NT2/D1 (cell line): ENCODE data around the gene CAPRIN1.

Experiments
- DNase-seq: peaks from one replicate; pipeline ENCODE4 v3.0.0-alpha.2; 2011; ENCODE audit warnings: low read depth, low spot score
- H3K27me3 ChIP-seq: 2 replicates; pipeline ENCODE4 v1.6.0; 2011; ENCODE audit warnings: mild to moderate bottlenecking; ENCODE audit not compliant: insufficient read length, insufficient read depth
- H3K36me3 ChIP-seq: 2 replicates; pipeline ENCODE4 v1.6.1; 2011; ENCODE audit warnings: mild to moderate bottlenecking, low read length, mixed read lengths; ENCODE audit not compliant: insufficient read depth, insufficient read length
- H3K4me1 ChIP-seq: 2 replicates; pipeline ENCODE4 v1.5.1; 2011; ENCODE audit not compliant: insufficient read depth, insufficient read length
- H3K4me3 ChIP-seq: 2 replicates; pipeline ENCODE4 v1.5.1; 2011; ENCODE audit warnings: low read depth; ENCODE audit not compliant: insufficient read length
- H3K9ac ChIP-seq: 2 replicates; pipeline ENCODE4 v1.6.0; 2011; ENCODE audit warnings: low read depth; ENCODE audit not compliant: insufficient read length
- H3K9me3 ChIP-seq: 2 replicates; pipeline ENCODE4 v1.5.1; 2011; ENCODE audit warnings: mild to moderate bottlenecking, low read length; ENCODE audit not compliant: insufficient read depth
- SUZ12 ChIP-seq: IDR thresholded peaks from 2 replicates; pipeline ENCODE4 v1.6.1; 2011; ENCODE audit not compliant: insufficient read length, insufficient read depth; ENCODE audit errors: extremely low read depth
- YY1 ChIP-seq: IDR thresholded peaks from 2 replicates; pipeline ENCODE4 v1.6.1; 2011; ENCODE audit not compliant: insufficient read length, insufficient read depth
- ZNF274 ChIP-seq: IDR thresholded peaks from 2 replicates; pipeline ENCODE4 v1.6.1; 2011; ENCODE audit warnings: mild to moderate bottlenecking, low read depth, low read length

CAPRIN1 gene

DNA sequence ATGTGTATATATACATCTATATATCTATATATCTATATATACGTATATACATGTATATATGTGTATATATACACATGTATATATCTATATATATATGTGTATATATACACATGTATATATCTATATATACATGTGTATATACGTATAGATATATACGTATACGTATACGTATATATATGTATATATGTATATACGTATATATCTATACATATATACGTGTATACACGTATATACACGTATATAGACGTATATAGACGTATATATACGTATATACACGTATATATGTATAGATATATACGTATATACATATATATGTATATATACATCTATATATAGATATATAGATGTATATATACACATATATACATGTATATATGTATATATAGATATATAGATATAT is 25.1 kb upstream of the CAPRIN1 start:
- no peak for DNase-seq
- Histone ChIP-seq H3K9ac (no peak overlapping the region), H3K9me3 (peaks cover 7% of the 10 kb centered on the region; the same call in 1 of the 2 replicates), H3K27me3 (no peaks in the 10 kb centered on the region), H3K36me3 (no peaks in the 10 kb centered on the region), H3K4me1 (no peaks in the 10 kb centered on the region), H3K4me3 (no peak overlapping the region)
- TF ChIP-seq ZNF274 (no peak), SUZ12 (no peak), YY1 (no peak)

DNA sequence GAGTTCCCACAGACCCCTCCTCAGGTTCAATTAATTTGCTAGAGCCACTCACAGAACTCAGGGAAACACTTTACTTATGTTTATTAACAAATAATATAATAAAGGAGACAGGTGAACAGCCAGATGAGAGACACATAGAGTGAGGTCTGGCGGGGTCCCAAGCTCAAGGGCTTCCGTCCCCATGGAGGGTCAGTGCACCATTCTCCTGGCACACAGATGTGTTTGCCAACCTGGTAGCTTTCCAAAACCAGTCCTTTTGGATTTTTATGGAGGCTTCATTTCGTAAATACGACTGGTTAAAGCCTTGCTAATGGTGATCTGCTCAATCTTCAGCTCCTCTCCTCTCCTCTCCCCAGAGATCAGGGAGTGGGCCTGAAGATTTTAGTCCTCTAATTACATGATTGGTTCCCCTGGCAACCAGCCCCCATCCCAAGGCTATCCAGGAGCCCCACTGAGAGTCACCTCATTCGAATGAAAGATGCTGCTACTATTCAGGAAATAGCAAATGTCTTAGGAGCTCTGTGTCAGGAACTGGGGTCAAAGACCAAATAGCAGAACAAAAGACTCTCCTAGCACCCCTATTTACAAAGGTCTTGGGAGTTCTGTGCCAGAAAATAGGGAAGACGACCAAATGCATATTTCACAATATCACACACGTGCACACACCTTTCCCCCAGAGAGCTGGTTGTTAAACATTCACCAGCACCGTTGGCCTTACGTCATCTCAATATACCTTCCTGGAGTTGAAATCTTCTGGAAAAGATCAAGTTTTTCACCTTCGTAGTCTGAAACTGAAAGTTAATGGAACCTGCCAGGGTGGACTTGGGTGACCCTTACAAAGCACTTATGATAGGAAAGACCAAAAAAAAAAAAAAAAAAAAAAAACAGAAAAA is 23.8 kb upstream of the CAPRIN1 start:
- TF ChIP-seq ZNF274, result no peak
- no peak for TF ChIP-seq YY1
- no peak for TF ChIP-seq SUZ12
- no peaks in the 10 kb centered on the region for H3K4me1 ChIP-seq
- no peak overlapping the region for H3K4me3 ChIP-seq
- no peaks in the 10 kb centered on the region for H3K9me3 ChIP-seq
- H3K36me3 ChIP-seq, result no peaks in the 10 kb centered on the region
- no peak for DNase-seq
- H3K27me3 ChIP-seq, result no peaks in the 10 kb centered on the region
- H3K9ac ChIP-seq, result no peak overlapping the region

DNA sequence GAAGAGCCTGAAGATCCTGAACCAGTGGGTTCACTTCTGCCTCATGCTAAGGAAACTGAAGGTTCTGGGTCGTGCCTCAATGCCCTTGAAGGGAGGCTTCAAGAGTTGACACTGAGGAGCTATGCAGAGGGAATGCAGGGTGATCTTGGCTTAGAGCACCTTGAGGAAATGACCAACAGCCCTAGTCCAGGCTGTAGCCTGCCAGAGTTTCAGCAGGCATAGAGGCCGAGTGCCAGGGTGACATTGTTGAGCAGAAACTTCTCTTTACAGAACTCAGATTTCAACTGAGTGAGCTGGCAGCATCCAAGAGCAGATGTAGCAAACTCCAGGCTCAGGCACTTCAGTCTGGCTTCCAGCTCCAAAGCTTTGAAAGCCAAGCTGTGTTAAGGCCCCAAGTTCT is 23.1 kb upstream of the CAPRIN1 start:
- TF ChIP-seq YY1 (no peak), ZNF274 (no peak), SUZ12 (no peak)
- DNase-seq, result no peak
- Histone ChIP-seq H3K36me3 (no peaks in the 10 kb centered on the region), H3K9me3 (no peaks in the 10 kb centered on the region), H3K27me3 (no peaks in the 10 kb centered on the region), H3K4me1 (no peaks in the 10 kb centered on the region), H3K9ac (no peak overlapping the region), H3K4me3 (no peak overlapping the region)

- TF ChIP-seq ZNF274 (no peak), YY1 (no peak), SUZ12 (no peak)
- no peaks in the 10 kb centered on the region for H3K9me3 ChIP-seq
- no peak overlapping the region for H3K4me3 ChIP-seq
- no peaks in the 10 kb centered on the region for H3K4me1 ChIP-seq
- no peak overlapping the region for H3K9ac ChIP-seq
- no peaks in the 10 kb centered on the region for H3K36me3 ChIP-seq
- DNase-seq, result no peak
- no peaks in the 10 kb centered on the region for H3K27me3 ChIP-seq
Measured at GRCh38 chr11:34029176-34029575, 22.4 kb upstream of the CAPRIN1 start.

DNA sequence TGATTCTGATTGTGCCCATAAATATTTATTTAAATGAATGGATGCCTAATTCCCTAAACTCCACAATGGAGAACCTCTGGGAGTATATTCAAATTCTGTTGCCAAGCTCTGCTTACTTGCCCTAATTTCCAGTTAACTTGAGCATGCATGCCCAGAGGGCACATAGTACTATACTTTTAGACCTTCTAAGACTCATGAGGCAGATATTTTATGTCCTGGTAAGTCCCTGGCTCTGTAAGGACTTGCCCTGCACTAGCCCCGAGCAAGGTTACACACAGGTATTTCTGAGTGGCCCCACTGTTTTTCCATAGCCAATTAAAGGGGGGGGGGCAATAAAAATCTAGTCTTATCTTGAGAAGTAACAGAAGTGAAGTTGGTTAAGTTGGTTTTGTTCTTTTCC is 21.1 kb upstream of the CAPRIN1 start:
- no peaks in the 10 kb centered on the region for H3K27me3 ChIP-seq
- H3K4me3 ChIP-seq, result no peak overlapping the region
- no peaks in the 10 kb centered on the region for H3K9me3 ChIP-seq
- H3K9ac ChIP-seq, result no peak overlapping the region
- no peaks in the 10 kb centered on the region for H3K36me3 ChIP-seq
- no peaks in the 10 kb centered on the region for H3K4me1 ChIP-seq
- TF ChIP-seq YY1 (no peak), ZNF274 (no peak), SUZ12 (no peak)
- DNase-seq, result no peak

DNA sequence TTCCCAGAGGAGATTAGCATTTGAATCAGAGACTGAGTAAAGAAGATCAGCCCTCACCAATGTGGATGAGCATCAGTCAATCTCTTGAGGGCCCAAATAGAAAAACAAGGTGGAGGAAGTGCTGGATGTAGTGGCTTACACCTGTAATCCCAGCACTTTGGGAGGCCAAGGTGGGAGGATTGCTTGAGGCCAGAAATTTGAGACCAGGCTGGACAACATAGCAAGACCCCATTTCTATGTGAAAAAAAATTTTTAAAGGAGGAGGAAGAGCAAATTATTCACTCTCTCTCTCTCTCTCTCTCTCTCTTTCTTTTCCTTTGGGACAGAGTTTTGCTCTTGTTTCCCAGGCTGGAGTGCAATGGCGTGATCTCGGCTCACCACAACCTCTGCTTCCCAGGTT is 18.1 kb upstream of the CAPRIN1 start:
- no peaks in the 10 kb centered on the region for H3K9me3 ChIP-seq
- no peak for DNase-seq
- H3K4me1 ChIP-seq, result no peaks in the 10 kb centered on the region
- no peak overlapping the region for H3K4me3 ChIP-seq
- H3K9ac ChIP-seq, result no peak overlapping the region
- TF ChIP-seq ZNF274 (no peak), SUZ12 (no peak), YY1 (no peak)
- H3K27me3 ChIP-seq, result no peaks in the 10 kb centered on the region
- H3K36me3 ChIP-seq, result no peaks in the 10 kb centered on the region

DNA sequence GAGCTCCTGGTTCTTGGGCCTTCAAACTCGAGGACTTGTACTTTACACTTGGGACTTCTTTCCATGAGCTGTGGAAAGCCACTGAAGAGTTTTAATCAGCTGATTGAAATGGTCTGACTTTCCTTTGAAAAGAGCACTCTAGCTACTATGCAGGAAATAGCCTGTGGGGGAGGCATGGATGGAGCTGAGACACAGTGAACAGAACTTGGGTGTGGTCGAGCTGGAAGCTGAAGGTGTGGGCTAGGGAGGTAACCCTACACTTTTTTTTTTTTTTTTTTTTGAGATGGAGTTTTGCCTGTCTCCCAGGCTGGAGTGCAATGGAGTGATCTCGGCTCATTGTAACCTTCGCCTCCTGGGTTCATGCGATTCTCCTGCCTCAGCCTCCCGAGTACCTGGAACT is 17.5 kb upstream of the CAPRIN1 start:
- H3K9me3 ChIP-seq, result no peaks in the 10 kb centered on the region

More for the DNA sequence above, 17.5 kb upstream of the CAPRIN1 start:
- TF ChIP-seq SUZ12 (no peak), YY1 (no peak), ZNF274 (no peak)
- Histone ChIP-seq H3K9ac (no peak overlapping the region), H3K4me3 (no peak overlapping the region), H3K27me3 (no peaks in the 10 kb centered on the region), H3K4me1 (no peaks in the 10 kb centered on the region), H3K36me3 (no peaks in the 10 kb centered on the region)
- no peak for DNase-seq
